HG03045 (cell line): ENCODE measurements around the gene DNPEP.
A peak's percentile ranks its signal among the peaks of the same experiment; 100 is the strongest.

ENCODE experiments used
- ATAC-seq: cut with Tn5 transposase; IDR thresholded peaks from one replicate; pipeline ENCODE4 v1.9.1; 2021; ENCODE audit warnings: mild to moderate bottlenecking, moderate library complexity; ENCODE audit not compliant: unreplicated experiment

Gene DNPEP

DNA sequence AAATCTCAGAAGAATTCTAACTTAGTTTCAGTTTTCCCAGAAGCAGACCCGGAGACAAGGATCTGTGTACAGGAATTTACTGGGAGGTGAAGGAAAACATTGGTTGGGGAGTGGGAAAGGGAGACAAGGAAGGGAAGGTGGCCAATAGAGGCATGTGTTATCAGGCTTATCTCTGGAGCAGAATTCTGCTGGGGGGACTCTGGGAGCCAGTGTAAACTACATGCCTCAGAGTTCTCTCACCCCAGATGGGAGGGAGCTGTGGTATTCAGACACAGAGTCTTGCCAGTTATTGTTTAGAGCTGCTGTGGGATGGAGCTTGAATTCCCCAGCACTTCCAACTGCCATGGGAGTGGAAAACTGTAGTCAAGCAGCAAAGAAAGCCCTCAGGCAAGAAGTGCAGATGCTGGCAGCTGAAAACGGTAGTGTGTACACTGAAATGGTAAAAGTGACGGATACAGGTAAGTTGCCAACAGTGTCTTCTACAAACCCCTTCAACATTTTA lies 19.0 kb downstream of the DNPEP start:
- no peak for ATAC-seq

- ATAC-seq, result peak; percentile 92
These were observed 25.1 kb downstream of the DNPEP start for GRCh38 chr2:219362524-219363164.

DNA sequence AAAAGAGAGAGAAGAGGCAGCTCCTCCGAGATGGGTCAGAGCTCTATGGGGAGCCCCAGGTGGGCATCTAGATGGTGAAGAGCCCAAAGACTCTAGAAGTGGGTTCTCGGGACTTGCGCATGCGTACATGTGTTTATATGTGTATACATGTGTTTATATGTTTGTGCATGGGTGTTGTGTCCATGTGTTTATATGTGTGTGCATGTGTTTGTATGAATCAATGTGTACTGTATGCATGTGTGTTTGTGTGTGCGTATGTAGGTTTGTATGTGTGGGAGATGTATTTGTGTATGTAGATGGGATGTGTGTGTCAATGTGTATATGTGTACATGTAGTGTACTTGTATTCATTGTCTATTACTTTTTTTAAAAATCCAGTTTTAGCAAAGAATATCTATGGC lies 25.6 kb downstream of the DNPEP start:
- no peak for ATAC-seq

DNA sequence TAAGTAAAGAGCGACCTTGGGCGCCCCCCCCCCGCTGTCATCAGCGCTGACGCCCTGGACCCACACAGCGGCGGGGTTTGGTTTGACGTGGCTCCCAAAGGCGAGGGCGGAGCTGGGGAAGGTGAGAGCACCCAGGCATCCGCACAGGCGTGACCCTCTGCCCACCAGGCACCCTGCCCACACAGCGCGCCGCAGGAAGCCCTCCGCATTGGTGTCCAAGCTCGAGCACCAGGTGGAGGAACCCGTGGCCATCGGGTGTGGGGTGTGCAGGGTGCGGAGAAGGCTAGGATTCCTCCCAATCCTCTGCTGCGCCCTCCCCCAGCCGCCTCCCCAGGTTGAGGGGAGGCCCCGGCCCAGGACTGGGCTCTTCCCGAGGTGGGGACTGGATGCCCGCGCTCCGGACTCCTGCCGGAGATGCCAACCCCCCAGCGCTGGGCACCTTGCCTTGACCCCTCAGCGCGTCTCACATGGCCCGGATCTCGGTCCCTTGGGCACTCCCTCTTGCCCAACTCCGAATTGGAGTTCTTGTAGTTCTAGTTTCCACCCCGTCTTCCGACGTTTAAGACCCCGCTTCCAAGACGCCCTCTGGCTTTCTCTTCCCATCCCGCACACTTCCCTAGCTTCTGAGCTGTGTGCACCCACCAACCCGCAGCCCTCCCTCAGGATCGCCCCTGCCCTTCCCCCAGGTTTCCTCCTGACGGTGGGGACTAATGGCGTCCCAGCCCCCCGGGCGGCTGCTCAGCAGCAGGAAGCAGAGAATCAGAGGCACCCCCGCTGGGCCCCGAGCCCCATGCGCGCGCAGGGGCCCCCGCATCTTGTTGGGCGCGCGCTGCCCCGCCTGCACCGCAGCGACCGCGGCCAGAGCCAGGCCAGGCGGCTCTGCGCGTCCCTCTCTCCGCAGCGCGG lies 29.3 kb downstream of the DNPEP start:
- no peak for ATAC-seq

DNA sequence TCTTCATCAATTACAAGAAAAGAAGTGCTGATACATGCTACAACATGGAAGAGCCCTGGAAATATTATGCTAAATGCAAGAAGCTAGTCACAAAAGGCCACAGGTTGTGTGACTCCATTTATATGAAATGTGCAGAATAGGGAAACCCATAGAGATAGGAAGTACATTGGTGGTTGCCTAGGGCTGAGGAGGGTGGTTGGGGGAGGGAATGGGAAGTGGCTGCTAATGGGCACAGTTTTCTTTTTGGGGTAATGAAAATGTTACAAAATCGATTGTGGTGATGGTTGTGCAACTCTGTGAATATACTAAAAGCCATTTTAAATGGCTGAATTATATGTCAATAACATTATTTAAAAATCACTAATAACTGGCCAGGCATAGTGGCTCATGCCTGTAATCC lies 30.9 kb downstream of the DNPEP start:
- no peak for ATAC-seq

DNA sequence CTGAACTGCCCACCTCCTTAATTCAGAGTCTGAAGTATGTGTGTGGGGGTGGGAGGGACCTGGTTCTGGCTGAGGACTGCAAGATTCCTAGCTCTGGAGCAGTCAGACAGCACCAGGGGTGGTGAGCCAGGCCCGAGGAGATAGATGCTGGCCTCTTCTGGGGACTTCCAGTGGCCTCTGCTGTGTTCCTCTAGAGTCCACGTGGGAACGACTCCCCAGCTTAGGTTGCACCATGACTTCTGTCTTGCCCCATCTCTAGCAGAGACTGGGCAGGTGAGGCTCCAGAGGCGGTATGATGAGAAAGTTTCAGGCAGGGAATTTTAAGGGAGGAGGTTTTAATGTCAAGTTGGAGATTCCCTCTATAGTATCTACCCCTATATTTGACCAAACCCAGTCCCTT lies 33.1 kb downstream of the DNPEP start:
- ATAC-seq, result no peak

- ATAC-seq, result no peak
These were observed 34.6 kb downstream of the DNPEP start for GRCh38 chr2:219353129-219353528.

DNA sequence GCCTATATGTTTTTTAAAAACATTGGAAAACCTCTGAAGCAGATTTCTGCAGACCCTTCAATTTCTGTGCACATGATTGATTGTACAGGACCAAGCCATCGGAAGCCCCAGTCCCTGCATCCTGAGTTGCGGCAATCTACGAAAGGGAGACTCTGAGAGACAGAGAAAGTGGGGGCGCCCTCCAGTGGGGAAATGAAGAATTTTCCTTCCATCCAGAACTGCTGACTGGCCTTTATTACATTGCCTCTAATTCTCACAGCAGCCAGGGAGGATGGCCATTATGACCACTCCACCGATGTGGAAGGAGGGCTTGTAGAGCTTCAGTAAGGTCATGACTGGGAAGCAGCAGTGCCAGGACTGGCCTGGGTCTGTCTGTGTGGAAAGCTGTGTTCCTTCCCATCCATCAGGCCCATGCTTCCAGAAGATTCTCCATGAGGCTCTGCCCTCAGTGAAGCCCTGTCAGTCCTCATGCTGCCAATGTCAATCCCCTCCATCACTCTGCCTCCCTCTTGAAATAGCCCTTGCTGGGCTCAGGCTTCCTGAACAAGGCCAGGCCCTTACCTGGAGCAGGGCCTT lies 35.2 kb downstream of the DNPEP start:
- ATAC-seq, result no peak

DNA sequence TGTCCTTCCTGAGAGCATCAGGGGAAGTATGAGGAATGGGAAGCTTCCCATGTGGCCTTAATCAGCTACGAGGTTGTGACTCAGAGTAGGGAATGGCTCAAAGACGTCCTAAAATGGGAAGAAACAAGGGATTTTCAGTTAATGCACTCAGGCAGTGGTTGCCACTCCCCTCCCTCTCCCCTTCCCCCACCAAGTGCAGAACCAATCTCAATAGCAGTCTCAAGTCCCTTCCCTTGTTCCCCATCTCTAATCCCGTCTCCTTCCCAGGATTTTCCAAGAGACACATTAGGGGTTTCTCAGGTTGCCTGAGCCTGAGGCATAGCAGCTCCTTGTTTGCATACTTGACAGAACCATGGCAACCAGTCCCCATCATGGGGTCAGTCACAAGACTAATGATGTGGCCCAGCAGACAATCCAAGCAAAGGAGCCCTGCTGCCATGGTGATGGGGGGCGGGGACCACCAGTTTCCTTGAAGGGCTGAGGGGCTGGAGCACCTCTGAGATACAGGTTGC lies 36.9 kb downstream of the DNPEP start:
- ATAC-seq, result no peak

DNA sequence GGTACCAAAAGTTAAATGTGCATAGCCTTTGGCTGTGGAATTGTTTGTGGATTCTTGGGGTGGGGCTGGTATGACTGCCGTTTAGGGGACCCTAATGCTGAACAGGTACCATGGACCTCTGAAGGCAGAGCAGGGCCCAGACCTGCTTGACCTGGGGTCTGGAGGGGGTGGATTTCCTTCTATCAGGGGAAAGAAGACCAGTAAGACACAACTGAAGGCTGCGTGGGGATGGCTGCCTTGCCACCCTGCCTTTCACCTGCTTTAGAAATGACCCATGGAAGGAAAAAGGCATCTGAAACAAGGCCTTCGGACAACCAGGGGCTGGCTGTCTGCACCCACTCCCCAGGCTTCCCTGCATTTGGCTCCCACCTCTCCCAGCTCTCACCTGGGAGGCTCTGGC lies 37.5 kb downstream of the DNPEP start:
- no peak for ATAC-seq

DNA sequence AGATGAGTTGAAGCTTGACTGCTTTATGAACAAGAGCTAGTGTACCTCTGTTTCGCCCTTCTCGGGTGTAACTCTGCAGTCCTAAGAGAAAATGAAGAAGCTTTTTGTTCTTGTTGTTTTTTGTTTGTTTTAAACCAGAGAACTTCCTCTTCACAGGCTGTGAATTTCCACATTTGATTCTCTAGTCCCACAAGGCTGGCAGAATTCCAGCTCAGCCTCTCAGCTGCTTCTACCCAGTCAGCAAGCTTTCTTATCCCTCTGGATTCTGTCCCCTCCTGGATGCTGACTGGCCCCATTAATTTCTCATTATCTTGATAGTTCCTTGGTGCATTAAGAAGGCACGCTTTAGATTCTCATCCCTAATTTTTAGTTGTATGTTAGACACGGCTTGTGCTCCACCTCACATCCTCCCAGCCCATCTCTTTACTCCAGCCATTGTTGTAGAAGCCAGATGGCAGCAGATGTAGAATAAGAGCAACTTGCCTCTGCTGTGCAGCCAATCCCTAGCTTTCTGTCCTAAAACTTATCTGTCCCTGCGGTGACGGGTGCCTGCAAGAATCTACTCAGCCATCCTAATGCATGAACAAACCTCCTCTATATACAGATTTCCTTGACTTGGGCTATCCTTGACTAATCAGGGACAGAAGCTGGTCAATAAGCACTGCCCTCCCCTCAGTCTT lies 42.8 kb downstream of the DNPEP start:
- no peak for ATAC-seq

DNA sequence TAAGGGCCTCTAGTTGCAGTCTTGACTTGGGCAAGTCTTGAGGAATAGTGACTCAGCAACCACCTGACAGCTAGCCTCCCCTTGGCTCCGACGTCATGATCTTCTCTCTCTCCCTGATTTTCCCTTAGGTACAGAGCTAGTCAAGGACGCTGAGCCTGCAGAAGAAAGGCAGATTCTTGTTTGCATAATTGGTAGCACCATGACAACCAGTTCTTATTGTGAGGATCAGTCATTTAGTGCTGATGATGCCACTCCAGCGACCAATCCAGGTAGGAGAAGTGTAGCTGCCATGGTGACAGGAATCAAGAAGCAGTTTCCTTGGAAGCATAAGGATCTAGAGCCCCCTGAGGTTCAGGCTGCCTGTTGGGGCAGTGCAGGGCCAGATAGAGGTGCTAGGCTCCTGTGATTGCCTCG lies 52.3 kb downstream of the DNPEP start:
- no peak for ATAC-seq

- ATAC-seq, result no peak
These were observed 53.6 kb downstream of the DNPEP start for GRCh38 chr2:219334076-219334475.

DNA sequence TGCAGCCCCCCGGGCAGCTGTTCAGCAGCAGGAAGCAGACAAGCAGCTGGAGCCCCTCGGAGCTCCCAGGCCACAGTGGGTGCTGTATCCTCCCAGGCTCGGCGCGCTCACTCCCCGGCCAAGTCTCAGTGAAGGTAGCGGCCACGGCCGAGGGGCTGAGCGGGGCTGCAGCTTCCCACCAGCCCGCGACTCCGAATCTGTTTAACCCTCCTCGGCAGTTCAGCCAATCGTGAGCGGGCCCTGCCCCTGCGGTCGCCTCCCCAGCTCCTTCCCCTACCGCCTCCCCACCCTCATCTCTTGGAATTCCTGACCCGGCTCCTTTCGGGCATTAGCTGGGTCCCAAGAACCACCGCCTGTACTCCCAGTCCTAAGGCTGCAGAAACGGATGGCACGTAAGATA lies 55.2 kb downstream of the DNPEP start, which contains the start of gene RESP18:
RESP18 (minus strand) TSS at position 203 of the 400 bp plus-strand sequence.
- no peak for ATAC-seq

GRCh38 chr2:219331560-219332213 lies 56.0 kb downstream of the DNPEP start:
- ATAC-seq, result no peak

GRCh38 chr2:219327719-219328118 lies 60.0 kb downstream of the DNPEP start:
- no peak for ATAC-seq

- no peak for ATAC-seq
These were observed 61.9 kb downstream of the DNPEP start for GRCh38 chr2:219325657-219326315.

DNA sequence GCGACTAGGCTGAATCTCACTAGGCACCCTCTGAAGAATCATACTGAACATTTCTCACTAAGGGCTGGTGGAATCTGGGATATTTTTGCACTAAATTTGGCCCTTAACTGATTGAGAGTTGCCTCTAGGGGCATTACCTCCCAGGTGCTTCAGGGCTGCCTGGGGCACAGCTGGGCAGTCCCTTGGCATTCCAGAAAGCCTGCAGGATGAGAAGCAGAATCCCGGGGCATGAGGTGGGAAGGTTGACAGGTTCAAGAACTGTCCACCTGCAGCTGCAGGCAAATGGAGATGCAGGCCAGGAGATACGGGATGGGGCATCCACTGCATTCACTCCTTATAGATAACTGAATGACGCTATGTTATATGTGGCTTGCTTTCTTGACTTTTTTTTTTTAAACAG lies 62.6 kb downstream of the DNPEP start:
- no peak for ATAC-seq

DNA sequence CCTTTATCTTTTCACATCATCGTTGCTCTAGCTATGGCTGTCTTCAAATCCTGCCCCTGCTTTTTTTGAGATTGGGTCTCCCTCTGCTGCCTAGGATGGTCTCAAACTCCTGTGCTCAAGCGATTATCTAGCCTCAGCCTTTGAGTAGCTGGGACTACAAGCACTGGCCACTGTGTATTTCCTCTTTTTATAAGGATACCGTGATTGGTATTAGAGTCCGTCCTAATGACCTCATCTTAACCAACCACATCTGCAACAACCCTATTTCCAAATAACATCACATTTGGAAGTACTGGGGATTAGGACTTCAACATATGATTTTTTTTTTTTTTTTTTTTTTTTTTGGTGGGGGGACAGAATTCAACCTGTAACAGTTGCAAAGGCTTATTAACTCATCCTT lies 64.3 kb downstream of the DNPEP start:
- ATAC-seq, result no peak
